Spleen (tissue), 7 donors: ENCODE data around the gene DOCK4.

Source experiments
- POLR2A ChIP-seq, 3 donors: fragments of 450-650 bp; IDR thresholded peaks; one replicate each; pipeline ENCODE4 v1.5.1; 2017; ENCODE audit warnings: antibody characterized with exemption in 3 of 3, mild to moderate bottlenecking in 1 of 3
- POLR2AphosphoS5 ChIP-seq, 3 donors: sonication (generic); formaldehyde crosslinking; IDR thresholded peaks; one replicate each; pipeline ENCODE4 v1.5.1; 2017; ENCODE audit warnings: antibody characterized with exemption in 3 of 3
- TF ChIP-seq, protein P1 (sequence below), 11 experiments: fragments of 200-600 bp in 7 of 11; fragments of 450-650 bp in 4 of 11; sonication (generic) in 4 of 11; IDR thresholded peaks in 8 of 11; conservative IDR thresholded peaks in 3 of 11; 1 replicate in 7 of 11; 2 replicates in 4 of 11; pipeline versions ENCODE4 v1.4.0 to v1.8.0; 2016 to 2021; ENCODE audit warnings: antibody characterized with exemption in 11 of 11, inconsistent platforms in 4 of 11, mild to moderate bottlenecking in 1 of 11
- donor health status: DM: no; HTN: no; CAD: no; lungs with moderate emphysema.
- donor health status: DM: no; HTN: no; CAD: no.
- donor health status: DM: no; HTN: no; CAD: no.

DNA sequence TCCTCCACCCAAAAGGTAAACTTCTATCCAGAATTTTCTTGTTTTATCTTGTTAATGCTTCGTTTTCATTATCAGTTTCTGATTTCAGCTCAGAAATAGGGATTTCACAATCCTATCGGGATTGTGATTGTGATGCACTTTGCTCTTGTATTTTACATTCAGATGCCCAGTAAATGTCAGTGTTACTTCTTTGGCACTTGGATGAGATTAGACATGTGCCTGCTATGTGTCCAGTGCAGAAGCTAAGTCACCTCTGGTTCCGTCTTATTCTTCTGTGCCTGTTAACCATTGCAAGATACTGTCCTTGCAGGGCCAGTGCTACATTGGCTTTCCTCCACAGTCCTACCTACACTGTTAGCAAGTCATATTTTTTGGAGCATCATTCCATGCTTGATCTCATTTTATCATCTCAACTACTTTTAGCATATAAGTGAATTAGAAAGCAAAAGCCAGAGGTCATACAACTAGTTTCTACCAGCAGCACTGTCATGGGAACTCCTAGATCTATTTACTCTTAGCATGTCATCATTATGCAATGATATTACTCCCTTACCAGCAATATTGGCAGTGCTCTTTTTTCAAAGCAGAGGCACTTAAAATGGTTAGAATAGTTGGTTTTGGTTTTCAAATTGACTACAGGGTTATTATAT lies 27.0 kb upstream of the DOCK4 start:
- TF ChIP-seq, protein P1, sequence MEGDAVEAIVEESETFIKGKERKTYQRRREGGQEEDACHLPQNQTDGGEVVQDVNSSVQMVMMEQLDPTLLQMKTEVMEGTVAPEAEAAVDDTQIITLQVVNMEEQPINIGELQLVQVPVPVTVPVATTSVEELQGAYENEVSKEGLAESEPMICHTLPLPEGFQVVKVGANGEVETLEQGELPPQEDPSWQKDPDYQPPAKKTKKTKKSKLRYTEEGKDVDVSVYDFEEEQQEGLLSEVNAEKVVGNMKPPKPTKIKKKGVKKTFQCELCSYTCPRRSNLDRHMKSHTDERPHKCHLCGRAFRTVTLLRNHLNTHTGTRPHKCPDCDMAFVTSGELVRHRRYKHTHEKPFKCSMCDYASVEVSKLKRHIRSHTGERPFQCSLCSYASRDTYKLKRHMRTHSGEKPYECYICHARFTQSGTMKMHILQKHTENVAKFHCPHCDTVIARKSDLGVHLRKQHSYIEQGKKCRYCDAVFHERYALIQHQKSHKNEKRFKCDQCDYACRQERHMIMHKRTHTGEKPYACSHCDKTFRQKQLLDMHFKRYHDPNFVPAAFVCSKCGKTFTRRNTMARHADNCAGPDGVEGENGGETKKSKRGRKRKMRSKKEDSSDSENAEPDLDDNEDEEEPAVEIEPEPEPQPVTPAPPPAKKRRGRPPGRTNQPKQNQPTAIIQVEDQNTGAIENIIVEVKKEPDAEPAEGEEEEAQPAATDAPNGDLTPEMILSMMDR (IDR thresholded peaks at IDR 0.05 in 8 of 11, conservative IDR thresholded peaks at IDR 0.05 in 3 of 11), result no peak
- TF ChIP-seq POLR2AphosphoS5 (IDR thresholded peaks at IDR 0.05) (no peak), POLR2A (IDR thresholded peaks at IDR 0.05) (no peak)
